IPS-NIHi11 (cell line): ENCODE results near the gene ZNF554.
"Not testable (repeated sequence)": the region's sequence is repeated elsewhere in the genome, so short reads cannot be mapped to it uniquely, and the experiment has no call there.

Experiments used
- DNase-seq: peaks from one replicate; pipeline ENCODE4 v3.0.0; 2012; ENCODE audit warnings: mixed read lengths, low spot score

Gene ZNF554

DNA sequence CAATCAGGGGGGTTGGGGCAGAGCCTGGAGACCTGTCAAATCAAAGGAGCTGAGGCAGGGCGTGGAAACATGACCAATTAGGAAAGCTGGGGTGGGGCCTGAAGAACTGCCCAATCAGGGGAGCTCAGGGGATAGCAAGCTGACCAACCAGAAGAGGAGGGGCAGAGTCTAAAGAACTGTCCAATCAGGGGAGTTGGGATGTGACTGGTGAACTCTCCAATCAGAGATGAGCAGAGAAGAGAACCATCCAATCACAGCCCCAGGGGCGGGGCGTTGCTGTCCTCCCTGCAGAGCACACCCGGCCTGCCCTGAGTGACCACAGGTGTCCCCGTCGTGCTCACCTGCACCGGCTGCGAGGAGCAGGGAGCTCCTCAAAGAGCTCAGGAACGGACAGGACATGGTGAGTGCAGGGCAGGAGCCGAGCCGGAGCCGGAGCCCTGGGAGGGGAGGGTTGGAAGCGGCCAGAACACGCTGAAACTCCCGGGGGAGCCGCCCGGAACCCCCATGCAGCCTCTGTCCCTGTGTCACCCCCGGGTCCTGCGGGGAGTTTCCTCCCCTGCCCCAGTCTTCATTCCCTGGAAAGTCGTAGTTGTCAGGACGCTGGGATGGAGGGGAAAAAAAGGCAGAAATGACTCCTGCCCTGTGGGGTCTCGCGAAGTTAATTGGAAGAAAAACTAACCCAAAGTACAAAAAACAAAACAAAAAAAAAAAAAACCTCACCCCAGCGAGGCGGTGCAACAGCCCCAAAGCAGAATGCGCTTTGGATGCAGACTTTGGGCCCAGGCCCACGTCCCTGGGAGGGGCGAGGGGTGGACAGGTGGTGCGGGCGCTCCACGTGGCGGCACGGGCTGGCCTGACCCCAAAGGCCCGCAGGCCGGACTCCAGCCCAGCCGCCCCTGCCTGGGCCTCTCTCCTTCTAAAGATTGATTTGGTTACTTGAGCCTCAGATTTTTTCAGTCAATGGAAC, 47.6 kb downstream of the ZNF554 start, which contains the start of gene ZNF556:
ZNF556 (plus strand) TSS at position 311 of the 967 bp plus-strand sequence; CDS start at position 398, 87 bp downstream.
- DNase-seq: peak; percentile 48

DNA sequence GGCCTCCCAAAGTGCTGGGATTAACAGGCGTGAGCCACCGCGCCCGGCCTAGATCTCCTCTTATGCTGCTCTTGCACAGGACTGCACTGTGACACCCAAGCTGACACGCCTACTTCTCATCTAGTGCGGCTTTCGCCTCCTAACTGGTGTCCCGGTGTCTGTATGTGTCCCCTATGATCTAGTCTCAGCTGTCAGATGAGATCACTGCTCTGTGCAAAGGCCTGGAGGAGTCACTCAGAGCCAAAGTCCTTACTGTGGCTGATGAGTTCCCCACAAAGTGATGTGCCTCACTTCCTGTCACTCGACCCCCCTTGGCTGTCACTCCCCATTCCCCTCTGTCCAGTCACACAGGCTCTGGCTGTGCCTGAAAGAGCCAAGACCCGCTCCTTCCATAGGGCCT, 50.0 kb downstream of the ZNF554 start:
- no peak for DNase-seq

DNA sequence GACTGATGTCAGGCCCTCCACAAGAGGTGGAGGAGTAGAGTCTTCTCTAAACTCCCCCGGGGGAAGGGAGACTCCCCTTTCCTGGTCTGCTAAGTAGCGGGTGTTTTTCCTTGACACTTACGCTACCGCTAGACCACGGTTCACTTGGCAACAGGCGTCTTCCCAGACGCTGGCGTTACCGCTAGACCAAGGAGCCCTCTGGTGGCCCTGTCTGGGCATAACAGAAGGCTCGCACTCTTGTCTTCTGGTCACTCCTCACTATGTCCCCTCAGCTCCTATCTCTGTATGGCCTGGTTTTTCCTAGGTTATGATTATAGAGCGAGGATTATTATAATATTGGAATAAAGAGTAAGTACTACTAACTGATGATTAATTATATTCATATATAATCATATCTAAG, 52.5 kb downstream of the ZNF554 start:
- not testable (repeated sequence) for DNase-seq

DNA sequence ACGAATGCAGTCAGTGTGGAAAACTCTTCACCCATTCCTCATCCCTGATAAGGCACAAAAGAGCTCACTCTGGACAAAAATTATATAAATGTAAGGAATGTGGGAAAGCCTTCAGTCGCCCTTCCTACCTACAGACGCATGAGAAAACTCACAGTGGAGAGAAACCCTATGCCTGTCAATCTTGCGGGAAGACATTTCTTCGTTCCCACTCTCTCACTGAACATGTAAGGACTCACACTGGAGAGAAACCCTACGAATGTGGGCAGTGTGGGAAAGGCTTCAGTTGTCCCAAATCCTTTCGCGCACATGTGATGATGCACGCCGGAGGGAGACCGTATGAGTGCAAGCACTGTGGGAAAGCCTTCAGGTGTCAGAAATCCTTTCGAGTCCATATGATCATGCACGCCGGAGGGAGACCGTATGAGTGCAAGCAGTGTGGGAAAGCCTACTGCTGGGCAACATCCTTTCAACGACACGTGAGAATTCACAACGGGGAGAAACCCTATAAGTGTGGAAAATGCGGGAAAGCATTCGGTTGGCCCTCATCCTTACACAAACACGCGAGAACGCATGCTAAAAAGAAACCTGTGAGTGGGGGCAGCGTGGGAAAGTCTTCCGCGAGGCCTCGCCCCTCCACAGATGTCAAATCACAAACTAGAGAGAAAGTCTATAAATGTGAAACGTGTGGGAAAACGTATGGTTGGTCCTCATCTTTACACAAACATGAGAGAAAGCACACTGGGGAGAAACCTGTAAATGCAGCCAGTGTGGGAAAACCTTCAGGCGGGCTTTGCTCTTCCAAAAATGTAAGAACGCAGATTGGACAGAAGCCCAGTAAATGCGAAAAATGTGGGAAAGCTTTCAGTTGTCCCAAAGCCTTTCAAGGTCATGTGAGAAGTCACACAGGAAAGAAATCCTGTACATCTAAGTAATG, 58.0 kb downstream of the ZNF554 start:
- DNase-seq: no peak

DNA sequence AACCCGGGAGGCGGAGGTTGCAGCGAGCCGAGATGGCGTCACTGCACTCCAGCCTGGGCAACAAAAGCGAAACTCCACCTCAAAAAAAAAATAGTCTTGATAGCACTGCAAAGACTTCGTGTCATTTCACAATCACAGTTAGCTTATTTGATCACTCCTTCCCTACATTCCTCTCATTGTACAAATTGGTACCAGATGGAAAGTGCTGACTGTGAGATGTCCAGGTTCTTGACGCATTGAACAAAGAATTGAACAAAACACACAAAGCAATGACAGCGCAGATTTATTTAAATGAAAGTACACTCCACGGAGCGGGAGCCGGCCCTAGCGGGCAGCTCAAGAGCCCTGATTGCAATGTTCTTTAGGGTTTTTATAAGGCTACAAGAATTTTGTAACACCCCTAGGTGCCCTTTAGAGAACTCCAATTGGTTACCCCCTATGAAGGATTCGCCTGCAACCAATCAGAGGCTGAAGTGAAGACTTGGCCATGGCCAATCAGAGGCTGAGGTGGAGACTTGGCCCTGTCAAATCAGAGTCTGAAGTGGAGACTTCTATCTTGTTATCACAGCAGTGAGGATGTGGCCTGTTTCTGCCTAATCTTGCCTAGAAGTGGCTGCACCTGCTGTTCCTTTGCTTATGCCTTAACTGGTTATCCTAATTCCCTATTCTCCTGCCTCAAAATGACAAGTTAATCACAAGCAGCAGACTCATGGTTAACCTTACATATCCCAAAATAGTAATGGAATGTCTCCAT, 64.2 kb downstream of the ZNF554 start:
- no peak for DNase-seq

DNA sequence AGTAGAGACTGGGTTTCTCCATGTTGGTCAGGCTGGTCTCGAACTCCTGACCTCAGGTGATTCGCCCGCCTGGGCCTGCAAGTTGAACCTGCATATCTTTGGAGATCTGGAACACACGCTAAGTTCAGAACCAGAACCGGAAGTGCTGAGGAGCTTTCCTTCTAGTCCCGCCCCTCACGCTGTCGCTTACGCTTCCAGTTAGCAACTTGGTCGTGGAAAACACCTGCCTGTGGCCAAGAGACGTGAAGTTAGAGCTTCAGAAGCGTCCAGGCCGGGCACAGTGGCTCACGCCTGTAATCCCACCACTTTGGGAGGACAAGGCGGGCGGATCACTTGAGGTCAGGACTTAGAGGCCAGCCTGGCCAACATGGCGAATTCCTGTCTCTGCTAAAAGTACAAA, 66.1 kb downstream of the ZNF554 start:
- no peak for DNase-seq
